Coronary artery (tissue), 2 donors: ENCODE measurements around the gene PARK7.
"Not testable (repeated sequence)": the region's sequence is repeated elsewhere in the genome, so short reads cannot be mapped to it uniquely, and the experiment has no call there.

Experiments
- DNase-seq: peaks from one replicate; pipeline ENCODE4 v3.0.0-alpha.2; 2017; ENCODE audit warnings: low spot score
- H3K27ac ChIP-seq, 2 donors: fragments of 200-600 bp; sonication (generic); one replicate each; pipeline ENCODE4 v1.5.1; 2016 to 2019
- H3K4me3 ChIP-seq: fragments of 200-600 bp; sonication (generic); 2 replicates; pipeline ENCODE4 v1.5.1; 2016; ENCODE audit warnings: mild to moderate bottlenecking, moderate library complexity
- CTCF ChIP-seq: fragments of 200-600 bp; sonication (generic); IDR thresholded peaks from one replicate; pipeline ENCODE4 v1.5.1; 2019; ENCODE audit warnings: antibody characterized with exemption

The PARK7 gene

GRCh38 chr1:7943251-7943650 is 18.3 kb upstream of the PARK7 start:
- Histone ChIP-seq H3K4me3 (no peak overlapping the region), H3K27ac (no peak overlapping the region)
- DNase-seq: no peak
- TF ChIP-seq CTCF: no peak

- DNase-seq: no peak
- Histone ChIP-seq H3K27ac (no peak overlapping the region), H3K4me3 (no peak overlapping the region)
- no peak for TF ChIP-seq CTCF
Measured at GRCh38 chr1:7948960-7949359, 12.6 kb upstream of the PARK7 start.

- not testable (repeated sequence) for H3K27ac ChIP-seq, DNase-seq, H3K4me3 ChIP-seq
Measured at GRCh38 chr1:7952791-7953190, 8.7 kb upstream of the PARK7 start.

- H3K4me3 ChIP-seq: peak overlapping the region; percentile 82
- peak; percentile 97 for DNase-seq
- H3K27ac ChIP-seq: peak overlapping the region; percentile 73 to 91
- no peak for TF ChIP-seq CTCF
Measured at GRCh38 chr1:7953850-7954609, 7.5 kb upstream of the PARK7 start.

- DNase-seq: no peak
- TF ChIP-seq CTCF: no peak
Measured at GRCh38 chr1:7954683-7955082, 6.8 kb upstream of the PARK7 start.

GRCh38 chr1:7956218-7957032 is 5.1 kb upstream of the PARK7 start:
- no peak for TF ChIP-seq CTCF
- DNase-seq: no peak
- no peak overlapping the region for H3K27ac ChIP-seq
- no peak overlapping the region for H3K4me3 ChIP-seq

More at GRCh38 chr1:7954683-7955082, 6.8 kb upstream of the PARK7 start:
- H3K4me3 ChIP-seq: peak overlapping the region; percentile 82
- peak overlapping the region; percentile 73 to 91 for H3K27ac ChIP-seq

- no peak for TF ChIP-seq CTCF
- H3K4me3 ChIP-seq: no peak overlapping the region
- H3K27ac ChIP-seq: no peak overlapping the region
- DNase-seq: no peak
Measured at GRCh38 chr1:7960165-7960564, 1.3 kb upstream of the PARK7 start.
